ENCODE results near the gene DTX4.

DTX4 gene

DNA sequence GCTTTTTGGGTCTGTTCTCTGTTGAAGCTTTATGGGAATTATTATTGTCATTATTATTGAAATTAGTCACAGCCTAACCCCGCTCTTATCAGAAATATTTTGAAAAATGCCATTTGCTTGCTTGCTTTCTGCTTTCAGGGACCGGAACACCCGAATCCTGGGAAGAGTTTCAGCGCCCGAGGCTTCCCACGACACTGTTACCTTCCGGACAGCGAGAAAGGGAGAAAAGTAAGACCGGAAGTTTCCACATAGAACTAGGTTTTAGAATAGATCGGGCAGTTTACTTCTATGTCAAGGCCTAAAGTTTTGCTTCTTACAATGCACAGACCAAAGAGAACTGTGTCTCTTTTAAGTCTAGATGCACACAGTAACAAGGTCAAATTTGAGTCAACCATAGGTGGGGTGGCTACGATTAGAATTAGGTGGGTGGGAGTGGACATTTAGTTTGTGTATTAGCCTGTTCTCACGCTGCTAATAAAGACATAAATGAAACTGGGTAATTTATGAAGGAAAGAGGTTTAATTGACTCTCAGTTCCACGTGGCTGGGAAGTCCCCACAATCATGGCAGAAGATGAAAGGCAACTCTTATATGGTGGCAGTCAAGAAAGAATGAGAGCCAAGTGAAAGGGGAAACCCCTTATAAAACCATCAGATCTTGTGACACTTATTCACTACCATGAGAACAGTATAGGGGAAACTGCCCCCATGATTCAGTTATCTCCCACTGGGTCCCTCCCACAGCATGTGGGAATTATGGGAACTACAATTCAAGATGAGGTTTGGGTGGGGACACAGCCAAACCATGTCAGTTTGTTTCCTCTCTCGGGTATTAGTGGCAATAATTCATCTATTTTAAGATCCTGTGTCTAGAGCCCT is 27.9 kb downstream of the DTX4 start:
- H3K9me2 ChIP-seq (ENCODE audit: low read depth, low read length) = no peaks in the 10 kb centered on the region
- H3K4me1 ChIP-seq (ENCODE audit: insufficient read depth, low read length, severe bottlenecking) = peaks cover 15% of the 10 kb centered on the region
- H3K36me3 ChIP-seq (ENCODE audit: insufficient read depth, low read length) = no peaks in the 10 kb centered on the region
- H3K9ac ChIP-seq (ENCODE audit: low read length) = no peak overlapping the region
- no peak overlapping the region for H2AFZ ChIP-seq (ENCODE audit: low read length)
- no peak overlapping the region for H3K27ac ChIP-seq (ENCODE audit: low read depth, low read length, poor library complexity, severe bottlenecking)
- no peak overlapping the region for H3K4me3 ChIP-seq (ENCODE audit: low read depth, low read length, poor library complexity, severe bottlenecking)
- no peaks in the 10 kb centered on the region for H4K20me1 ChIP-seq (ENCODE audit: insufficient read depth, low read length)
- no peak overlapping the region for H3K4me2 ChIP-seq (ENCODE audit: low read length)
- no peaks in the 10 kb centered on the region for H3K9me3 ChIP-seq (ENCODE audit: low read length)
- TF ChIP-seq EZH2 (IDR thresholded peaks at IDR 0.05; ENCODE audit: borderline replicate concordance, low read length) = no peak
- TF ChIP-seq, protein P1, sequence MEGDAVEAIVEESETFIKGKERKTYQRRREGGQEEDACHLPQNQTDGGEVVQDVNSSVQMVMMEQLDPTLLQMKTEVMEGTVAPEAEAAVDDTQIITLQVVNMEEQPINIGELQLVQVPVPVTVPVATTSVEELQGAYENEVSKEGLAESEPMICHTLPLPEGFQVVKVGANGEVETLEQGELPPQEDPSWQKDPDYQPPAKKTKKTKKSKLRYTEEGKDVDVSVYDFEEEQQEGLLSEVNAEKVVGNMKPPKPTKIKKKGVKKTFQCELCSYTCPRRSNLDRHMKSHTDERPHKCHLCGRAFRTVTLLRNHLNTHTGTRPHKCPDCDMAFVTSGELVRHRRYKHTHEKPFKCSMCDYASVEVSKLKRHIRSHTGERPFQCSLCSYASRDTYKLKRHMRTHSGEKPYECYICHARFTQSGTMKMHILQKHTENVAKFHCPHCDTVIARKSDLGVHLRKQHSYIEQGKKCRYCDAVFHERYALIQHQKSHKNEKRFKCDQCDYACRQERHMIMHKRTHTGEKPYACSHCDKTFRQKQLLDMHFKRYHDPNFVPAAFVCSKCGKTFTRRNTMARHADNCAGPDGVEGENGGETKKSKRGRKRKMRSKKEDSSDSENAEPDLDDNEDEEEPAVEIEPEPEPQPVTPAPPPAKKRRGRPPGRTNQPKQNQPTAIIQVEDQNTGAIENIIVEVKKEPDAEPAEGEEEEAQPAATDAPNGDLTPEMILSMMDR (IDR thresholded peaks at IDR 0.05; ENCODE audit: low read length) = no peak
- H3K79me2 ChIP-seq (ENCODE audit: insufficient read depth, low read length) = no peaks in the 10 kb centered on the region
- H3K27me3 ChIP-seq (ENCODE audit: insufficient read depth, low read length) = no peaks in the 10 kb centered on the region
- no peaks in the 10 kb centered on the region for H3F3A ChIP-seq (ENCODE audit: insufficient read depth, low read length)

DNA sequence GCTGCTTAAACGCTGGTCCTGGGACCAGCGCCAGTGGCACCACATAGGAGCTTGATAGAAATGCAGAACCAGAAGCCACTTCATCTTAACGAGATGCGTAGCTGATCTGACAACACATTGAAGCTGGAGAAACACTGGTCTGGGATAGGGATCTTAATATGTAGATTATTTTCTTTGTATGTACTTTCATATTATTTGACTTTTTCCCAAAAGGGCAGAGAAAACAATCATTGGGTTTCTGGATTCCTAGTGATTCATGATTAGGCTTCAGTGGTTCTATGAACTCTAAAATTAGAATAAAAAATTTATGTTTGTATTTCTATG is 28.5 kb downstream of the DTX4 start:
- TF ChIP-seq, protein P1 (IDR thresholded peaks at IDR 0.05; ENCODE audit: low read length) = no peak
- no peak for TF ChIP-seq EZH2 (IDR thresholded peaks at IDR 0.05; ENCODE audit: borderline replicate concordance, low read length)

GRCh38 chr11:59201353-59201752 is 29.4 kb downstream of the DTX4 start:
- Histone ChIP-seq H3K27ac (ENCODE audit: low read depth, low read length, poor library complexity, severe bottlenecking) (no peak overlapping the region), H3K4me1 (ENCODE audit: insufficient read depth, low read length, severe bottlenecking) (peaks cover 15% of the 10 kb centered on the region), H2AFZ (ENCODE audit: low read length) (no peak overlapping the region), H3K4me2 (ENCODE audit: low read length) (no peak overlapping the region), H3K9me2 (ENCODE audit: low read depth, low read length) (no peaks in the 10 kb centered on the region), H3K27me3 (ENCODE audit: insufficient read depth, low read length) (no peaks in the 10 kb centered on the region), H3K79me2 (ENCODE audit: insufficient read depth, low read length) (no peaks in the 10 kb centered on the region), H4K20me1 (ENCODE audit: insufficient read depth, low read length) (no peaks in the 10 kb centered on the region), H3K9me3 (ENCODE audit: low read length) (no peaks in the 10 kb centered on the region), H3K9ac (ENCODE audit: low read length) (no peak overlapping the region), H3K4me3 (ENCODE audit: low read depth, low read length, poor library complexity, severe bottlenecking) (no peak overlapping the region), H3F3A (ENCODE audit: insufficient read depth, low read length) (no peaks in the 10 kb centered on the region), H3K36me3 (ENCODE audit: insufficient read depth, low read length) (no peaks in the 10 kb centered on the region)
- TF ChIP-seq EZH2 (IDR thresholded peaks at IDR 0.05; ENCODE audit: borderline replicate concordance, low read length) = no peak
- TF ChIP-seq, protein P1 (IDR thresholded peaks at IDR 0.05; ENCODE audit: low read length) = peak; percentile 57

More for the DNA sequence above, 28.5 kb downstream of the DTX4 start:
- no peak overlapping the region for H3K9ac ChIP-seq (ENCODE audit: low read length)
- no peaks in the 10 kb centered on the region for H3K9me2 ChIP-seq (ENCODE audit: low read depth, low read length)
- H3K36me3 ChIP-seq (ENCODE audit: insufficient read depth, low read length) = no peaks in the 10 kb centered on the region
- no peak overlapping the region for H3K4me2 ChIP-seq (ENCODE audit: low read length)
- no peaks in the 10 kb centered on the region for H3K9me3 ChIP-seq (ENCODE audit: low read length)
- no peaks in the 10 kb centered on the region for H3K79me2 ChIP-seq (ENCODE audit: insufficient read depth, low read length)
- H3K27ac ChIP-seq (ENCODE audit: low read depth, low read length, poor library complexity, severe bottlenecking) = no peak overlapping the region
- H3K4me1 ChIP-seq (ENCODE audit: insufficient read depth, low read length, severe bottlenecking) = peaks cover 15% of the 10 kb centered on the region
- no peak overlapping the region for H2AFZ ChIP-seq (ENCODE audit: low read length)
- no peaks in the 10 kb centered on the region for H3K27me3 ChIP-seq (ENCODE audit: insufficient read depth, low read length)
- H3K4me3 ChIP-seq (ENCODE audit: low read depth, low read length, poor library complexity, severe bottlenecking) = no peak overlapping the region
- no peaks in the 10 kb centered on the region for H4K20me1 ChIP-seq (ENCODE audit: insufficient read depth, low read length)
- H3F3A ChIP-seq (ENCODE audit: insufficient read depth, low read length) = no peaks in the 10 kb centered on the region
